Endometrial microvascular endothelial cells (primary cell): ENCODE measurements around the gene TMEM60. TPM values are rescaled to one million over a fixed set of nuclear protein-coding genes. Genes with fewer than 3 reads are reported as not detected.

Experiments used
- in situ Hi-C: cut with HindIII; loops from 2 replicates; pipeline ENCODE4 v1.10.0; 2017; ENCODE audit warnings: low sequenced_read_pairs, low pct_unique_long_range_greater_than_20kb; ENCODE audit errors: inconsistent ontology term
- total RNA-seq: library from RNA; depleted of rRNA; stranded (reverse); fragments of >200 nt; gene quantifications from one replicate; pipeline ENCODE4 v1.2.3, GENCODE V29; 2015; ENCODE audit errors: inconsistent ontology term

TMEM60 gene
- total RNA-seq, 1 donor from 2014 or later, result 18.8 TPM

- in situ Hi-C loops, result no loop called here
These were observed 20.8 kb upstream of the TMEM60 start for GRCh38 chr7:77819021-77819420.

- in situ Hi-C loops, result no loop called here
These were observed 14.9 kb upstream of the TMEM60 start for GRCh38 chr7:77813180-77813579.

- in situ Hi-C loops, result no loop called here
These were observed 14.1 kb upstream of the TMEM60 start for GRCh38 chr7:77812290-77812685.

GRCh38 chr7:77811516-77812289 lies 13.5 kb upstream of the TMEM60 start:
- in situ Hi-C loops, result no loop called here

- in situ Hi-C loops, result no loop called here
These were observed 10.3 kb upstream of the TMEM60 start for GRCh38 chr7:77808517-77808916.

GRCh38 chr7:77806425-77806824 lies 8.2 kb upstream of the TMEM60 start:
- in situ Hi-C loops, result no loop called here

- in situ Hi-C loops, result no loop called here
These were observed 4.5 kb upstream of the TMEM60 start for GRCh38 chr7:77802557-77803405.

- in situ Hi-C loops, result no loop called here
These were observed 2.5 kb upstream of the TMEM60 start for GRCh38 chr7:77800730-77801129.

GRCh38 chr7:77800158-77800557 lies 1.9 kb upstream of the TMEM60 start:
- in situ Hi-C loops, result no loop called here

GRCh38 chr7:77799078-77799964 lies 1.1 kb upstream of the TMEM60 start:
- in situ Hi-C loops, result no loop called here

GRCh38 chr7:77797734-77798393 lies 370 bp downstream of the TMEM60 start:
- in situ Hi-C loops, result no loop called here

GRCh38 chr7:77796960-77797359 lies 1.3 kb downstream of the TMEM60 start:
- in situ Hi-C loops, result no loop called here

- in situ Hi-C loops, result no loop called here
These were observed 2.1 kb downstream of the TMEM60 start for GRCh38 chr7:77796109-77796508.

GRCh38 chr7:77794000-77794399 lies 4.2 kb downstream of the TMEM60 start:
- in situ Hi-C loops, result no loop called here

- in situ Hi-C loops, result no loop called here
These were observed 6.3 kb downstream of the TMEM60 start for GRCh38 chr7:77791956-77792355.

- in situ Hi-C loops, result no loop called here
These were observed 6.9 kb downstream of the TMEM60 start for GRCh38 chr7:77791336-77791735.

- in situ Hi-C loops, result no loop called here
These were observed 9.8 kb downstream of the TMEM60 start for GRCh38 chr7:77788327-77788902.

GRCh38 chr7:77786741-77787140 lies 11.5 kb downstream of the TMEM60 start:
- in situ Hi-C loops, result no loop called here
